Fibroblast of lung (primary cell): ENCODE results near the gene SRSF3. TPM values are rescaled to one million over a fixed set of nuclear protein-coding genes. Genes with fewer than 3 reads are reported as not detected.
"Not testable (repeated sequence)": the region's sequence is repeated elsewhere in the genome, so short reads cannot be mapped to it uniquely, and the experiment has no call there.

Source experiments
- DNase-seq, 2 donors: peaks; one replicate each; pipeline versions ENCODE4 v3.0.0 to v3.0.0-alpha.2; 2010; ENCODE audit warnings: low read depth in 2 of 2
- H2AFZ ChIP-seq: 2 replicates; pipeline ENCODE4 v1.5.1; 2012; ENCODE audit warnings: low read length, control low read depth, inconsistent platforms
- H3K27ac ChIP-seq: 2 replicates; pipeline ENCODE4 v1.5.1; 2011; ENCODE audit warnings: low read length, control low read depth; ENCODE audit not compliant: insufficient read depth
- H3K27me3 ChIP-seq: 2 replicates; pipeline ENCODE4 v1.5.1; 2011; ENCODE audit warnings: mild to moderate bottlenecking, low read length; ENCODE audit not compliant: control insufficient read depth, insufficient read depth
- H3K36me3 ChIP-seq: 2 replicates; pipeline ENCODE4 v1.5.1; 2011; ENCODE audit warnings: low read length; ENCODE audit not compliant: control insufficient read depth, insufficient read depth
- H3K4me1 ChIP-seq: 2 replicates; pipeline ENCODE4 v1.5.1; 2011; ENCODE audit warnings: low read length; ENCODE audit not compliant: control insufficient read depth, insufficient read depth; ENCODE audit errors: extremely low read depth
- H3K4me2 ChIP-seq: 2 replicates; pipeline ENCODE4 v1.5.1; 2011; ENCODE audit warnings: low read length, control low read depth; ENCODE audit not compliant: insufficient read depth; ENCODE audit errors: extremely low read depth
- H3K4me3 ChIP-seq, 4 experiments: fragments of 200-600 bp in 1 of 4; sonication (generic) in 1 of 4; replicated peaks in 1 of 4; 2 replicates each; pipeline ENCODE4 v1.5.1; 2011 to 2016; ENCODE audit warnings: low read length in 4 of 4, low read depth in 3 of 4, mild to moderate bottlenecking in 3 of 4, control low read depth in 2 of 4, inconsistent platforms in 1 of 4, mixed read lengths in 1 of 4; ENCODE audit not compliant: insufficient read depth in 1 of 4; ENCODE audit errors: control extremely low read depth in 1 of 4
- H3K79me2 ChIP-seq: 2 replicates; pipeline ENCODE4 v1.5.1; 2012; ENCODE audit warnings: mild to moderate bottlenecking, low read length, inconsistent platforms; ENCODE audit not compliant: control insufficient read depth, insufficient read depth
- H3K9ac ChIP-seq: 2 replicates; pipeline ENCODE4 v1.5.1; 2011; ENCODE audit warnings: mild to moderate bottlenecking, low read length, control low read depth; ENCODE audit not compliant: insufficient read depth
- H3K9me3 ChIP-seq: 2 replicates; pipeline ENCODE4 v1.5.1; 2012; ENCODE audit warnings: low read depth, low read length; ENCODE audit not compliant: control insufficient read depth, insufficient read depth
- H4K20me1 ChIP-seq: 2 replicates; pipeline ENCODE4 v1.5.1; 2011; ENCODE audit warnings: low read length; ENCODE audit not compliant: control insufficient read depth, insufficient read depth; ENCODE audit errors: extremely low read depth
- EZH2 ChIP-seq: IDR thresholded peaks from 2 replicates; pipeline ENCODE4 v1.5.1; 2012; ENCODE audit warnings: low read length, control low read depth, mild to moderate bottlenecking; ENCODE audit errors: missing control alignments
- polyA plus RNA-seq, 2 donors: library from polyadenylated mRNA; depleted of rRNA in 1 of 2; stranded (reverse) in 1 of 2; unstranded in 1 of 2; fragments of >200 nt; gene quantifications; 2 replicates each; pipeline ENCODE4 v1.2.1, GENCODE V29; 2011 to 2012; ENCODE audit warnings: missing spikeins in 1 of 2
- total RNA-seq: library from RNA; depleted of rRNA; stranded (reverse); fragments of >200 nt; gene quantifications from 2 replicates; pipeline ENCODE4 v1.2.1, GENCODE V29; 2014
- TF ChIP-seq, protein P1 (sequence below), 2 donors: IDR thresholded peaks in 1 of 2; conservative IDR thresholded peaks in 1 of 2; 1 replicate in 1 of 2; 2 replicates in 1 of 2; pipeline ENCODE4 v1.5.1; 2011 to 2012; ENCODE audit warnings: low read length in 2 of 2, control low read depth in 1 of 2, inconsistent platforms in 1 of 2, low read depth in 1 of 2, mild to moderate bottlenecking in 1 of 2

Gene SRSF3
- total and polyA plus RNA-seq, 2 donors (not counting 1 experiment from before 2014, with no cell fraction given): 191 to 435 TPM

DNA sequence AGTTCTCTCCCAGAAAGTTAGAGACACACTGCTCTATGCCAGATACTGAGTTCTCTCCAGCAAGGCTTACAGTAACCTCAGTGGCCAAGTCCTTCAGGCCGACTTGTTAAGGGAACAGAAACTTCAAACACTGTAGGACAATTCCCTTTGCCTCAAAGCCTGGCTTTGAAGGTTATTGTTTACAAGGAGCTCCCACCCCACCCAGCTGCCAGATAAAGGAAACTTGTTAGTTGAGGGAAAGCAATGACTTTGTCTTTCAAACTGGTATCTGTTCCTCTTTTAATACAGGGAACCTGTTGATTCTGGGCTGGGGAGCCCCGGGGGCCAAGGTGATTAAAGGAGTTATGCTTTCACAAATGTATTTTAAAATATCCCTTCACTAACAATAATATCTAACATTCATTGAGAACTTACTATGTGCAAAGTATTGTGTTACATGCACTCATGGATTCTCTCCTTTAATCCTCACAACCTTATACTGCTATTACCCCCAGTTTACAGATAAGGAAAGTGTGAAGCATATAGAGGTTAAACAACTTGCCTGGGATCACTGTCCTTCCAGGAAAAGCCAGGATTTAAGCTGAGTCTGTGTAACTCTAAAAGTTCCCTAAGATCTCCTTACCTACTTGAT lies 56.8 kb downstream of the SRSF3 start:
- Histone ChIP-seq H3K36me3 (no peaks in the 10 kb centered on the region), H4K20me1 (no peaks in the 10 kb centered on the region), H3K9me3 (no peaks in the 10 kb centered on the region), H3K9ac (no peak overlapping the region), H2AFZ (no peak overlapping the region), H3K79me2 (no peaks in the 10 kb centered on the region), H3K4me1 (no peaks in the 10 kb centered on the region), H3K27ac (no peak overlapping the region), H3K4me2 (no peak overlapping the region), H3K27me3 (peaks cover 3% of the 10 kb centered on the region), H3K4me3 (no peak overlapping the region)
- TF ChIP-seq EZH2: no peak
- TF ChIP-seq, protein P1, sequence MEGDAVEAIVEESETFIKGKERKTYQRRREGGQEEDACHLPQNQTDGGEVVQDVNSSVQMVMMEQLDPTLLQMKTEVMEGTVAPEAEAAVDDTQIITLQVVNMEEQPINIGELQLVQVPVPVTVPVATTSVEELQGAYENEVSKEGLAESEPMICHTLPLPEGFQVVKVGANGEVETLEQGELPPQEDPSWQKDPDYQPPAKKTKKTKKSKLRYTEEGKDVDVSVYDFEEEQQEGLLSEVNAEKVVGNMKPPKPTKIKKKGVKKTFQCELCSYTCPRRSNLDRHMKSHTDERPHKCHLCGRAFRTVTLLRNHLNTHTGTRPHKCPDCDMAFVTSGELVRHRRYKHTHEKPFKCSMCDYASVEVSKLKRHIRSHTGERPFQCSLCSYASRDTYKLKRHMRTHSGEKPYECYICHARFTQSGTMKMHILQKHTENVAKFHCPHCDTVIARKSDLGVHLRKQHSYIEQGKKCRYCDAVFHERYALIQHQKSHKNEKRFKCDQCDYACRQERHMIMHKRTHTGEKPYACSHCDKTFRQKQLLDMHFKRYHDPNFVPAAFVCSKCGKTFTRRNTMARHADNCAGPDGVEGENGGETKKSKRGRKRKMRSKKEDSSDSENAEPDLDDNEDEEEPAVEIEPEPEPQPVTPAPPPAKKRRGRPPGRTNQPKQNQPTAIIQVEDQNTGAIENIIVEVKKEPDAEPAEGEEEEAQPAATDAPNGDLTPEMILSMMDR (conservative IDR thresholded peaks at IDR 0.05 in 1 of 2, IDR thresholded peaks at IDR 0.05 in 1 of 2; ENCODE audit: low read depth in 1 of 2, low read length in 2 of 2): no peak
- DNase-seq: peak in 1 of 2 donors; percentile 17

DNA sequence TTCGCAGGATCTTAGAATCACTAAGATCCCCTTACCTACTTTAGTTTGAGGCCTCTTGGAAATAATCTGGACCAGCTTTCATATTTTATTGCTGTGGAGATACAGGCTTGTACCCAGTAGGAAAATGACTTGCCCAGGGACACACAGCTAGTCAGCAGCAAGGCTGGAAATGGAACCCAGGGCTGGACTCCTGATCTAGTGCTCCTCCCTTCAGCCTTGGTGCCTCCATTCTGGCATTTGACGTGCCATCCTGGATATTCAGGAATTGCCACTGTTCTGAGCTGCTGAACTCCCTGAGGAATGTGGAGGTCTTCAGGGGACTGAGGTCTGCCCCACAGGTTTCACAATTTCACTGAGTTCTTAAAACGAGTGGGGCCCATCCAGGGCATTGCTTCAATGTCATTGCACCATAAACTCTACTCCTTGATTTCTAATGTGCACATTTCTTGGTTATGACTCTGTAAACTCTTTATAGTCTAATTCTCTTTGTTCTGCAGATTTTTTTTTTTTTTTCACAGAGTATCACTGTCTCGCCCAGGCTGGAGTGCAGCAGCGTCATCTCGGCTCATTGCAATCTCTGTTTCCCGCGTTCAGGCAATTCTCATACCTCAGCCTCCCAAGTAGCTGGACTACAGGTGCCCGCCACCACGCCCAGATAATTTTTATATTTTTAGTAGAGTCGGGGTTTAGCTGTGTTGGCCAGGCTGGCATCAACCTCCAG lies 57.7 kb downstream of the SRSF3 start:
- Histone ChIP-seq H3K9ac (no peak overlapping the region), H3K36me3 (no peaks in the 10 kb centered on the region), H3K4me3 (no peak overlapping the region), H3K9me3 (no peaks in the 10 kb centered on the region), H3K4me2 (no peak overlapping the region), H3K27me3 (peaks cover 3% of the 10 kb centered on the region), H3K79me2 (no peaks in the 10 kb centered on the region), H3K4me1 (no peaks in the 10 kb centered on the region), H4K20me1 (no peaks in the 10 kb centered on the region), H3K27ac (no peak overlapping the region), H2AFZ (no peak overlapping the region)
- no peak for TF ChIP-seq EZH2
- no peak for DNase-seq

DNA sequence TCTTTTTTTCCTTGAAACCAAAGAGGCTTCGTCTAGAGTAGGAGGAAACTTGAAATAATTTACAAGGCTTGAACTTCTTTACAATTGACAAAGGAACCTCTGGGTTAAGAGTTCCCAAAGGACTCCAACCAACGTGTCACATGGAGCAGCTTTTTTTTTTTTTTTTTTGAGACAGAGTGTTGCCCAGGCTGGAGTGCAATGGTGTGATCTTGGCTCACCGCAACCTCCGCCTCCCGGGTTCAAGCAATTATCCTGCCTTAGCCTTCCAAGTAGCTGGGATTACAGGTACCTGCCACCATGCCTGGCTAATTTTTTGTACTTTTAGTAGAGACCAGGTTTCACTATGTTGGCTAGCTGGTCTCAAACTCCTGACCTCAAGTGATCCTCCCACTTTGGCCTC lies 60.3 kb downstream of the SRSF3 start:
- not testable (repeated sequence) for H3K27ac ChIP-seq, H3K9me3 ChIP-seq, DNase-seq, H3K4me1 ChIP-seq, H4K20me1 ChIP-seq, H2AFZ ChIP-seq, H3K4me2 ChIP-seq, H3K36me3 ChIP-seq, H3K79me2 ChIP-seq, H3K27me3 ChIP-seq, H3K4me3 ChIP-seq, H3K9ac ChIP-seq

Other genes with a start within 250 kb of the SRSF3 start
- gene ETV7, start 206.7 kb upstream of the SRSF3 start, total RNA-seq: 1.0 and 1.5 TPM in 2 replicates
- gene ETV7, start 206.7 kb upstream of the SRSF3 start, polyA plus RNA-seq: 0.18 and 0.40 TPM in 2 replicates
- under 0.01 and 0.26 TPM in 2 replicates for gene PXT1, start 151.5 kb upstream of the SRSF3 start, total RNA-seq
- gene PXT1, start 151.5 kb upstream of the SRSF3 start, polyA plus RNA-seq: 0.03 TPM in 2 replicates
- 39.6 and 45.2 TPM in 2 replicates for gene KCTD20, start 151.4 kb upstream of the SRSF3 start, total RNA-seq
- gene KCTD20, start 151.4 kb upstream of the SRSF3 start, polyA plus RNA-seq: 34.2 and 87.4 TPM in 2 replicates
- 17.7 and 26.9 TPM in 2 replicates for gene STK38, start 46.9 kb upstream of the SRSF3 start, total RNA-seq
- 28.9 and 42.6 TPM in 2 replicates for gene STK38, start 46.9 kb upstream of the SRSF3 start, polyA plus RNA-seq
- gene CDKN1A, start 84.4 kb downstream of the SRSF3 start, total RNA-seq: 470 and 900 TPM in 2 replicates
- 166 and 238 TPM in 2 replicates for gene CDKN1A, start 84.4 kb downstream of the SRSF3 start, polyA plus RNA-seq
- under 0.01 TPM in 2 replicates for gene RAB44, start 103.5 kb downstream of the SRSF3 start, total RNA-seq
- gene RAB44, start 103.5 kb downstream of the SRSF3 start, polyA plus RNA-seq: 0.03 TPM in 1 of 2 replicates, not detected in the other
- 0.26 TPM in 1 of 2 replicates, not detected in the other for gene CPNE5, start 245.1 kb downstream of the SRSF3 start, total RNA-seq
- 0.02 TPM in 2 replicates for gene CPNE5, start 245.1 kb downstream of the SRSF3 start, polyA plus RNA-seq